Measurements from ENCODE around the gene SFSWAP.

SFSWAP gene

DNA sequence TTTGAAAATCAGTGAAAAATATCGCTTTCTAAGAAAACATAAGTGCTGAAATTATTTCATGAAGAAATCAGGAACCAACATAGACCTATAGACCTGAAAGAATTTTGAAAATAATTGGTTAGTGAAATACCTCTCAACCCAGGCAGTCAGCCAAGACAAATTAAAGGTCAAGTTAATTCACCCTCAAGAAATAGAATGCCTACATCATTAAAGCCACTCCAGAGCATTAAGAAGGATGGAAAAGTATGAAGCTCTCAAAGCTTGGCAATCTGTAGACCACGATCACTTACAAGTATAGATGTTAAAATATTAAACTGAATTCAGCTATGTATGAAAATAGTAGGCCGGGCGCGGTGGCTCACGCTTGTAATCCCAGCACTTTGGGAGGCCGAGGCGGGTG, 48.3 kb downstream of the SFSWAP start:
- Histone ChIP-seq H3K9me3 (ENCODE audit: control insufficient read depth, insufficient read depth, low read length) (no peaks in the 10 kb centered on the region), H3K4me3 (ENCODE audit: low read length) (no peak overlapping the region), H3K4me1 (ENCODE audit: control insufficient read depth, insufficient read depth, low read length) (0 out of 2 replicates have a peak, but pooled peaks cover 1% of the 10 kb centered on the region), H3K36me3 (ENCODE audit: control insufficient read depth, insufficient read depth, low read length) (peaks cover 30% of the 10 kb centered on the region), H3K27ac (ENCODE audit: low read length) (no peak overlapping the region), H3K27me3 (ENCODE audit: control insufficient read depth, insufficient read depth, low read length) (no peaks in the 10 kb centered on the region)
- no peak for DNase-seq (ENCODE audit: low read depth, low spot score)
- WGBS (ENCODE audit: insufficient coverage, insufficient read length), result no CpG with 5 or more reads among the region's 8 CpGs

DNA sequence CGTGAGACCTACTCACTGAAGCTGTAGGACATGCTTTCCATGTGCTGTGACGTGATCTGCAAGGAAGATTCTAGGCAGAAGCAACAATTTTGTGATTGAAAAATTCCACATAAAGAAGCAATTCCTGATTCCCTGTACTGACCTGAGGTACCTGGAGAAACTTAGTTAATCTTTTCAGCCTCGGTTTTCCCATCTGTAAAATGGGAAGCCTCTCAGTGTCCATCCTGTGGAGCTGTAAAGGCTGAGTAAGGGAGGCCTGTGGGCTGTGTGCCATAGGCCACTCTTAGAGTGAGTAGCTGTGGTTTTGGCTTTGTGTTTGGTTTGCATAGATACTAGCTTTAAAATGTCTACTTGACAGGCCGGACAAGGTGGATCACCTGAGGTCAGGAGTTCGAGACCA, 50.7 kb downstream of the SFSWAP start:
- no CpG with 5 or more reads among the region's 5 CpGs for WGBS (ENCODE audit: insufficient coverage, insufficient read length)
- Histone ChIP-seq H3K27ac (ENCODE audit: low read length) (no peak overlapping the region), H3K9me3 (ENCODE audit: control insufficient read depth, insufficient read depth, low read length) (no peaks in the 10 kb centered on the region), H3K4me1 (ENCODE audit: control insufficient read depth, insufficient read depth, low read length) (no peaks in the 10 kb centered on the region), H3K36me3 (ENCODE audit: control insufficient read depth, insufficient read depth, low read length) (peaks cover 25% of the 10 kb centered on the region), H3K4me3 (ENCODE audit: low read length) (no peak overlapping the region), H3K27me3 (ENCODE audit: control insufficient read depth, insufficient read depth, low read length) (no peaks in the 10 kb centered on the region)
- no peak for DNase-seq (ENCODE audit: low read depth, low spot score)

DNA sequence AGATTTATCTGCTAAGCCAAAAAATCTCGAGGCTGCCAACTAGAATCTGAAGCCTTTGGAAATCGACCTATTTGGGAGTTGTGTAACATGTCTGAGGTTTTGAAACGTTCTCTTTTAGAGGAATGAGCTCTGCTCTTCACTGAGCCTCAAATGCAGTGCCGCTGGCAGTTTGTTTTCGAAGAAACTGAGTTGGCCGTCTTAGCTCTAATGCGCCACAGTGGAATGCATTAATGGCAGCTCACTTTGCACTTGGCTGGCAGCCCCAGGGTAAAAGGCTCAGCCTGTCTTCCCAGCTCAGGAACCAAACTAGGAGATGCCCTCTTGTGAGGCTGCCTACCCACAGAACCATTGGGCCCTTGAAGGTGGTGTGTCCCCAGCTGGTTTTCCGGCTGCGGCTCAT, 53.8 kb downstream of the SFSWAP start:
- DNase-seq (ENCODE audit: low read depth, low spot score), result no peak
- peaks cover 17% of the 10 kb centered on the region for H3K36me3 ChIP-seq (ENCODE audit: control insufficient read depth, insufficient read depth, low read length)
- H3K27ac ChIP-seq (ENCODE audit: low read length), result no peak overlapping the region
- no CpG with 5 or more reads among the region's 9 CpGs for WGBS (ENCODE audit: insufficient coverage, insufficient read length)
- no peaks in the 10 kb centered on the region for H3K4me1 ChIP-seq (ENCODE audit: control insufficient read depth, insufficient read depth, low read length)
- no peak overlapping the region; the same call in 1 of the 2 replicates for H3K4me3 ChIP-seq (ENCODE audit: low read length)
- H3K27me3 ChIP-seq (ENCODE audit: control insufficient read depth, insufficient read depth, low read length), result no peaks in the 10 kb centered on the region
- H3K9me3 ChIP-seq (ENCODE audit: control insufficient read depth, insufficient read depth, low read length), result no peaks in the 10 kb centered on the region

GRCh38 chr12:131765961-131766360, 55.1 kb downstream of the SFSWAP start:
- DNase-seq (ENCODE audit: low read depth, low spot score), result no peak
- no CpG with 5 or more reads among the region's 10 CpGs for WGBS (ENCODE audit: insufficient coverage, insufficient read length)

GRCh38 chr12:131766382-131767107, 55.7 kb downstream of the SFSWAP start:
- DNase-seq (ENCODE audit: low read depth, low spot score), result no peak
- no peak overlapping the region for H3K4me3 ChIP-seq (ENCODE audit: low read length)
- no peaks in the 10 kb centered on the region; the same call in 1 of the 2 replicates for H3K4me1 ChIP-seq (ENCODE audit: control insufficient read depth, insufficient read depth, low read length)
- H3K27me3 ChIP-seq (ENCODE audit: control insufficient read depth, insufficient read depth, low read length), result no peaks in the 10 kb centered on the region
- no peak overlapping the region for H3K27ac ChIP-seq (ENCODE audit: low read length)
- no peaks in the 10 kb centered on the region for H3K9me3 ChIP-seq (ENCODE audit: control insufficient read depth, insufficient read depth, low read length)
- no CpG with 5 or more reads among the region's 17 CpGs for WGBS (ENCODE audit: insufficient coverage, insufficient read length)
- H3K36me3 ChIP-seq (ENCODE audit: control insufficient read depth, insufficient read depth, low read length), result peaks cover 14% of the 10 kb centered on the region

More at GRCh38 chr12:131765961-131766360, 55.1 kb downstream of the SFSWAP start:
- H3K4me3 ChIP-seq (ENCODE audit: low read length), result no peak overlapping the region
- no peaks in the 10 kb centered on the region; the same call in 1 of the 2 replicates for H3K4me1 ChIP-seq (ENCODE audit: control insufficient read depth, insufficient read depth, low read length)
- no peaks in the 10 kb centered on the region for H3K9me3 ChIP-seq (ENCODE audit: control insufficient read depth, insufficient read depth, low read length)
- H3K27ac ChIP-seq (ENCODE audit: low read length), result no peak overlapping the region
- H3K27me3 ChIP-seq (ENCODE audit: control insufficient read depth, insufficient read depth, low read length), result no peaks in the 10 kb centered on the region
- peaks cover 17% of the 10 kb centered on the region for H3K36me3 ChIP-seq (ENCODE audit: control insufficient read depth, insufficient read depth, low read length)

DNA sequence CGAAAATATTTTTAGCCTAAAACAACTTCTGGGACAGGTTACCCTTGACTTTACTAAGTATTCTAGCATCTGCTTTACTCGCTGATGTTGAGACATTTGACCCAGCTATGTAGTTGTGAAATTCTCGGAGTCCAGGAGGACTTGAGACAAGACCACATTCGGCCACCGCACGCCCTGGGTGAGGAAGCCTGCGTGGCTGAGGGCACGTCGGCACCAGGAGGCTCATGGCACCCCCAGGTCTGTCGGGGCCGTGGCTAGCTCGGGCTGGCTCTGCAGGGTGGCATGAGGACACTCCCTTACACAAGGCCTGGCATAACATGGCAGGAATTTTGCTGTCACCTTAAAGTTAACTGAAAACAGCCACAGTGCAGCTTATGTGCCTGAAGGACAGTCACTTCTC, 59.2 kb downstream of the SFSWAP start:
- Histone ChIP-seq H3K4me3 (ENCODE audit: low read length) (no peak overlapping the region), H3K4me1 (ENCODE audit: control insufficient read depth, insufficient read depth, low read length) (peaks cover 2% of the 10 kb centered on the region), H3K9me3 (ENCODE audit: control insufficient read depth, insufficient read depth, low read length) (no peaks in the 10 kb centered on the region), H3K27me3 (ENCODE audit: control insufficient read depth, insufficient read depth, low read length) (no peaks in the 10 kb centered on the region), H3K36me3 (ENCODE audit: control insufficient read depth, insufficient read depth, low read length) (peaks cover 8% of the 10 kb centered on the region), H3K27ac (ENCODE audit: low read length) (no peak overlapping the region)
- no peak for DNase-seq (ENCODE audit: low read depth, low spot score)
- WGBS (ENCODE audit: insufficient coverage, insufficient read length), result no CpG with 5 or more reads among the region's 12 CpGs

DNA sequence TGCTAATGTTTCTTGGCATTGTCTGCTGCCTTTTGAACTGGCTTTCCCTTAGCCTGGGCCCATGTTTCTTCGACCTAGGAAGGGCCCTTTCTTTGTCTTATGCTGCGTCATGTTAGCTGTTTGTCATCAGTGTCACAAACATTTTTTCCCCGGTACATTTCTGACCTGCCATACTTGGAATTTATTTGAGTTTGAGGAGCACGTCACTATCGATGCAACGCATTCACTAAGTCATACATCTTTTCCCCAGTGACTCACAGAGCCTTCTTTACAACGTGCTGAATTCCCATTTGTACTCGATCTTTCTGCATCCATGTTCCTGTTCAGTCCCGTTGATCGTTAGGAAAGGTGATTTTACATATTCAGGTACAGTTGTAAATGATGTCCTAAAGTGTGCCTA, 61.1 kb downstream of the SFSWAP start:
- Histone ChIP-seq H3K4me1 (ENCODE audit: control insufficient read depth, insufficient read depth, low read length) (peaks cover 2% of the 10 kb centered on the region), H3K27me3 (ENCODE audit: control insufficient read depth, insufficient read depth, low read length) (no peaks in the 10 kb centered on the region), H3K9me3 (ENCODE audit: control insufficient read depth, insufficient read depth, low read length) (no peaks in the 10 kb centered on the region), H3K4me3 (ENCODE audit: low read length) (no peak overlapping the region), H3K27ac (ENCODE audit: low read length) (no peak overlapping the region), H3K36me3 (ENCODE audit: control insufficient read depth, insufficient read depth, low read length) (peaks cover 5% of the 10 kb centered on the region)
- no CpG with 5 or more reads among the region's 10 CpGs for WGBS (ENCODE audit: insufficient coverage, insufficient read length)
- DNase-seq (ENCODE audit: low read depth, low spot score), result no peak

- WGBS (ENCODE audit: insufficient coverage, insufficient read length), result no CpG with 5 or more reads among the region's 15 CpGs
- Histone ChIP-seq H3K9me3 (ENCODE audit: control insufficient read depth, insufficient read depth, low read length) (no peaks in the 10 kb centered on the region), H3K4me3 (ENCODE audit: low read length) (no peak overlapping the region), H3K27ac (ENCODE audit: low read length) (no peak overlapping the region), H3K36me3 (ENCODE audit: control insufficient read depth, insufficient read depth, low read length) (peaks cover 2% of the 10 kb centered on the region; the same call in 1 of the 2 replicates), H3K27me3 (ENCODE audit: control insufficient read depth, insufficient read depth, low read length) (no peaks in the 10 kb centered on the region), H3K4me1 (ENCODE audit: control insufficient read depth, insufficient read depth, low read length) (peaks cover 2% of the 10 kb centered on the region)
- no peak for DNase-seq (ENCODE audit: low read depth, low spot score)
Observed at GRCh38 chr12:131773582-131774221, 62.8 kb downstream of the SFSWAP start.

DNA sequence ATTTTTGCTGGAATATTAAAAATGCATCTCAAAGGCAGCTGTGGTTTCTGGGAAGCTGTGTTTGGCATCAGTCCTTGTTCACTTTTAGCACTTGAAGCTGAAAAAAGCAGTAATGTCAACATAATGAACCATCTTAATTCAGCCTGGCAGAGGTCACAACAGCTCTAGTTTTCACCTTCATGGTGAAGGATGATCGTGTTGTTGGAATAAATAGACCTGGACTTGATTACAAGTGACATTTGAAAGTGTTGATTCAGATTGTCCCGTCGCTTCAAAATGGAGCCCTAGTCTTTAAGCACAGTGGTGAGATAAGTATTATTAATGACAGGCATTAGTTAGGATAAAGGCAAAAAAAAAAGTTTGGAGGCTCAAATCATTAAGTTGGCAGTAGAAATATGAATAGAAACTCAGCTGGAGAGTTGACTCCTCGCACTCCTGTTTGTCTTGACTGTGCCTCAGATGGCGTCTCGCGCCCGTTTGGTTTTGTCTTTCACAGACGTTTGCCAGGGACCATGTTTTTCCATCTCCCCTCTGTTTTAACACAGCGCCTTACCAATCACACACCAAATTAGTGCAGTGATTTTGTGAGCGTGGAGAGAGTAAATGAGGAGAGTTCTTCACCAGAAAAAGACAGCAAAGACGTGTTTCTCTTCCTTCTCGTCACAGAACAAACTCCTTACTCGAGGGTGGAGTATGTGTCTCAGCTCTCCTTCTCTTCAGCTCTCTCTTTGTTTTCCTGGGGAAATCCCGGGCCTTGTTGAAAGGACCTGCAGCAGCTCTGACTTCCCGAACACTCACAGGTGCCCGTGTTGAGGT, 63.9 kb downstream of the SFSWAP start:
- H3K27me3 ChIP-seq (ENCODE audit: control insufficient read depth, insufficient read depth, low read length), result no peaks in the 10 kb centered on the region
- peaks cover 5% of the 10 kb centered on the region for H3K36me3 ChIP-seq (ENCODE audit: control insufficient read depth, insufficient read depth, low read length)
- H3K27ac ChIP-seq (ENCODE audit: low read length), result no peak overlapping the region
- H3K4me3 ChIP-seq (ENCODE audit: low read length), result no peak overlapping the region
- H3K4me1 ChIP-seq (ENCODE audit: control insufficient read depth, insufficient read depth, low read length), result peaks cover 2% of the 10 kb centered on the region
- DNase-seq (ENCODE audit: low read depth, low spot score), result no peak
- H3K9me3 ChIP-seq (ENCODE audit: control insufficient read depth, insufficient read depth, low read length), result no peaks in the 10 kb centered on the region
- no CpG with 5 or more reads among the region's 17 CpGs for WGBS (ENCODE audit: insufficient coverage, insufficient read length)

GRCh38 chr12:131775392-131776236, 64.7 kb downstream of the SFSWAP start:
- no CpG with 5 or more reads among the region's 17 CpGs for WGBS (ENCODE audit: insufficient coverage, insufficient read length)
- no peak overlapping the region for H3K4me3 ChIP-seq (ENCODE audit: low read length)
- no peak for DNase-seq (ENCODE audit: low read depth, low spot score)
- H3K27me3 ChIP-seq (ENCODE audit: control insufficient read depth, insufficient read depth, low read length), result no peaks in the 10 kb centered on the region
- no peaks in the 10 kb centered on the region for H3K9me3 ChIP-seq (ENCODE audit: control insufficient read depth, insufficient read depth, low read length)
- H3K4me1 ChIP-seq (ENCODE audit: control insufficient read depth, insufficient read depth, low read length), result peaks cover 2% of the 10 kb centered on the region; the same call in 1 of the 2 replicates
- peaks cover 5% of the 10 kb centered on the region for H3K36me3 ChIP-seq (ENCODE audit: control insufficient read depth, insufficient read depth, low read length)
- H3K27ac ChIP-seq (ENCODE audit: low read length), result no peak overlapping the region
